ENCODE measurements around the gene CHST5.
"Not testable (repeated sequence)": the region's sequence is repeated elsewhere in the genome, so short reads cannot be mapped to it uniquely, and the experiment has no call there.

CHST5 gene

DNA sequence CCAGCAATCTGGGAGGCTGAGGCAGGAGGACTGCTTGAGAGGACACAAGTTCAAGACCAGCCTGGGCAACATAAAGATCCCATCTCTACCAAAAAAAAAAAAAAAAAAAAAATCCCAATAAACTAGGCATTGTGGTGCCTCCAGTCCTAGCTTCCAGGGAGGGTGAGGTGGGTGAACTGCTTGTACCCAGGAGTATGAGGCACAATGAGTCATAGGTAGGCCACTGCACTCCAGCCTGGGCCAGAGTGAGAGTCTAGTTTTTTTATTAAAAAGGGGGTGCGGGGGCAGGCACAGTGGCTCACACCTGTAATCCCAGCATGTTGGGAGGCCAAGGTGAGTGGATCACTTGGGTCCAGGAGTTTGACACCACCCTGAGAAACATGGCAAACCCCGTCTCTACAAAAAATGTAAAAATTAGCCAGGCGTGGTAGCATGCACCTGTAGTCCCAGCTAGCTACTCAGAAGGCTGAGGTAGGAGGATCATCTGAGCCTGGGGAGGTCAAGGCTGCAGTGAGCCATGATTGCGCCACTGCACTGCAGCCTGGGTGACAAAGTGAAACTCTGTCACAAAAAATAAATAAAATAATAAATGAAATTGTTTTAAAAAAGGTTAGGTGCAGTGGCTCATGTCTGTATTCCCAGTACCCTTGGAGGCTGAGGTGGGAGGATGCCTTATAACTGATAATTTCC, 32.8 kb downstream of the CHST5 start:
- no peak for FAIRE-seq

DNA sequence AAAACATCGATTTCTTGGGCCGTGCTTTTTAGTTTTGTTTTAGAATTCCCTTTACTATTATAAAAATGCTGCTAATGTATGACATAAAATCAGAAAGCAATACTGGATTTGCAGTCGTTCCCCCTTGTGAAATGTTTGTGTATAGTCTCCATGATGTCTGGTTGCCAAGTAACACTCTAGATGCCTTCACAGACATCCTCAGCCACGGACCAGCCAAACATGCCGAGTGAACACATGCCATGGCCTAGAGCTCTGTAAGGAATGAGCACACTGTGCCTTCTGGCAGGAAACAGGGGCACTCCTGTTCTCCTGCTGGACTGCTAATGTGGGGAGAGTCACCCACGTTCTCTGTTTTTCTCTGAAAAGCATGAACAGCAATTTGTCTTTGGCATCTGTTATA, 34.1 kb downstream of the CHST5 start:
- not testable (repeated sequence) for FAIRE-seq

DNA sequence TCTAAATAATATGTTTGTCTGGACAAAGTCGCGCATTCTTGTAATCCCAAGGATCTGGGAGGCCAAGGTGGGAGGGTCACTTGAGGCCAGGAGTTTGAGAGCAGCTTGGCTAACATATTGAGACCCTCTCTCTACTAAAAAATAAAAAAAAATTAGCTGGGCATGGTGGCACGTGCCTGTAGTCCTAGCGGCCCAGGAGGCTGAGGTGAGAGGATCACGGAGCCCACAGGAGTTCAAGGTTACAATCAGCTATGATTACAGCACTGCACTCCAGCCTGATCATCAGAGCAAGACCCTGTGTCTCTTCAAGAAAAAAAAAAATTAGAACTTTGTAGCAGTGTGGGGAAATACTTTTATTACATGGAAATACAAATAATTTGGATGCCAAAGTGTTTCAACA, 34.5 kb downstream of the CHST5 start:
- no peak for FAIRE-seq

DNA sequence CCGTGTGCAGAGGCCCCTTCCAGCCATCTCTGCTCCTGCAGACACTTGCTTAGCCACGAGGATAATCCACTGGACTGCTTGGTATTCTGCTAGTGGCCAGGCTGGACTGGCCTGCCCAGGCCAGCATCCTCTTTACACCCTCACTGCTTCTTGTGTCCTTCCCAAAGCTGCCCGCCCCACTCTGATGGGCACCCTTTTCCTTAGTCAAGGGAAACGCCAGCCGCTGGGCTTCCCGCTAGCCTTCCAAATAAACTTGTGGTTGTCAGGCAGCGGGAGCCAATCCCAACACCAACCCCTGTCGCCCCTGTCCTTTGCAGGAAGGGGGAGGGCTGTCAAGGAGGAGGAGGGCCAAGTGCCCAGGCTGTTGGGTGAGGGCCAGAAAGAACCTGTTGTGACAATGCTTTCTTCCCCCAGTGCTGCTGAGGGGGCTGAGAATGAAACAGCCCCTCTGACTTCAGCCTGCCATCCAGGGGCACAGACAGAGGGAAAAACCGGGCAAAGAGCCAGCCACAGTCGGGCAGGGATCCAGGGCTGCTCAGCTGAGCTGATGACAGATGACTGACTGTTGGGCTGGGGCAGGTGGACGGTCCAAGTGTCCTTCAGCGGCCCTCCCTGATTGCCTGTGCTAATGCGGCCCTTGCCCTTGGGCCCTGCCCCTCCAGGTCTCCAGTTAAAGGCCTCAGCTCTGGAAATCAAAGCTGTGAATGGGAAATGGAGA, 37.1 kb downstream of the CHST5 start:
- FAIRE-seq = not testable (repeated sequence)

DNA sequence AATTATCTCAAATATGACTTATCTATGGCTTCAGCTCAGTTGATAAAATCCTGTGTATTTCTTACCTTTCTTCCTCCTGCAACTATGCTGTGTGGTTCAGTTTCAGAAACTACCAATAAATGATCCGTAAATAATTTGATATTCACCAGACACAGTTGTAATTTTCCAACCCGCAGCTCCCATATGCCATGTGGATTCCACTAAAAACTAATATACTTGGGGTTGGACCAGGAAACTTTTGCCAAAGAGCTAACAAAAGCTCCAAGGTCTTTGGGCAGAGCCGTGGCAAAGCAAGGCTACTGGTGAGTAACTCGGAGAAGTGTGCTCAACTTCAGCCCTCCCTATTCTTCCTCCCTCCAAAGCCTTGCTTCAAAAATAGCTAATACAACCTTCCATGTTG, 38.4 kb downstream of the CHST5 start:
- FAIRE-seq = no peak

DNA sequence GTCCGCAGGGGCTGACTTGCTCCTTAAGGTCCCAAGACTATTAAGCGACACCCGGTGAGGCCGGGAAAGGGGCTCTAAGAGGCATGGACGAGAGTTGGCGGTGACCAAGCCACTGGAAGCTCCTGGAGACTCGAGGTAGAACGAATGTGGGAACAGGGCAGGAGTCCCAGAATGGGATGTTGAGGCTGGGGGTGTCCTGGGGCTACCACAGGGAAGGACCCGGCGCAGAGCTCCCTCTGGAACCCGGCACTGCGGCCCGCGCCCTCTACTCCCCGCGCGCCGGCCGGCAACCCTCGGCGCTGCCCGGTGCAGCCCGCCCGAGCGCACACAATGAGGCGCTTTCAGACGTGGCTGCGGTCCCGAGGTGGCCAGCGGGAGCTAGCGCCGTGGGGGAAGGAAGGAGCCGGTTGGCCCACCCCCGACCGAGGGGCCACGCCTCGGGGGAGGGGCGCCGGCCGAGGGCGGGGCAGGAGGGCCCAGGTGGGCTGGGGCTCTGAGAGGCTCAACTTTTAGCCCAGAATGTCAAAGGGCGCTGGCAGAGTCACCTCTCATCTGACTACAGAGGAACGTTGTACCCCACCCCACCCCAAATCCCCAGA, 40.7 kb downstream of the CHST5 start, which contains the start of gene CHST6:
TSS of gene CHST6 (minus strand) at position 366 of the 599 bp plus-strand sequence. CDS start 15,613 bp downstream, outside the sequence.
- FAIRE-seq = no peak

DNA sequence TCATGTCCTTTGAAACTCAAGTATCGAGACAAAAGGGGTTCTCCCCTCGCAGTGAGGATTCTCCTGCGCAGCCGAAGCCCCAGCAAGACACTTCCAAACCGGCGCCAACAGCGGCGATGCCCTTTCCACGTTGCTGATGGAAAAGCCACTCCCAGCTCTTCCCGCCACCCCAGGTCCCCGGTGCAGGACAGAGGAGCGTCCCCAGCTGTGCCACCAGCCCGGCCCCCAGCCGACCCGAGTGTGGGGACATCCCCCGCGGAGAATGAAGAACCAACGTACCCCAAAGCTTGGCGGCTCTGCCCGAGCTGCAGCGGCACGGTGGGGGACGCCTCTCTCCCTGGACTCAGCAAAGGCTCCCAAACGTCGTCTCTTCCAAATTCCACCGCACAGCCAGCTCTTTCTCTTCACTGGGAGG, 41.2 kb downstream of the CHST5 start:
- FAIRE-seq = no peak

DNA sequence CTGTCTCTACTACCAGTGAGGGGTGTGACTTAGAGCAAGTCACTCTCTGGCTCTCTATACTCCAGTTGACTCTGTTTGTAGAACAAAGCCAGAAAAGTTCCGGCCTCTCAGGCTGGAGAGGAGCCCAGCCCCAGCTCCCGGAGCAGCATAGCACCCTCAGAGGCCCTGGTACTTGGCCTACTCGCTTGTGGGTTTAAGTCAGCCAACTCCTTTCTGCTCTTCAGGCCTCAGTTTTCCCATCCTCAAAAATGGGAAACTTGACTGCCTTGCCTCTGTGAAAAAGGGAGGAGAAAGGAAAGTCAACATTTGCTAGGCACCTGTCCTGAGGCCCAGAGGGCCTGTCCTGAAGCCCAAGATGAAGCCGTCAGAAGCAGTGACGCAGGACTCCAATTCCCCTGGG, 41.7 kb downstream of the CHST5 start:
- no peak for FAIRE-seq

DNA sequence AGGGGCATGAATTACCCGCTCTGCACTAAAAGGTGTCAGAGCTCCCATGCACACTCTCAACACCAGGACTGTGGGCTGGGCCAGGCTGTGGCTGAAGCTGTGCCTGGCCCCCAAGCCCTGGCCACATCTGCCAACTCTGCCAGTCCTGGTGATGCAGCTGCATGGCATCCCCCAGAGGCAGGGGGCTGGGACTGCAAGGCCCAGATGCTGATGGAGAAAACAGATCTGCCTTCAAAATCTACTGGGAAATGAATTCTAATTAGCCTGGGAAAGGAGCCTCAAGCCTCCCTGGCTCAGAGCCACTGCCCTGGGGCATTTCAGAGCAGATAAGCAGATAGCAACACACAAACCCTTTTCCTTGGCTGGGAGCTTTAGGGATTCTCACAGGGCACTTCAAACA, 44.0 kb downstream of the CHST5 start:
- FAIRE-seq = no peak

DNA sequence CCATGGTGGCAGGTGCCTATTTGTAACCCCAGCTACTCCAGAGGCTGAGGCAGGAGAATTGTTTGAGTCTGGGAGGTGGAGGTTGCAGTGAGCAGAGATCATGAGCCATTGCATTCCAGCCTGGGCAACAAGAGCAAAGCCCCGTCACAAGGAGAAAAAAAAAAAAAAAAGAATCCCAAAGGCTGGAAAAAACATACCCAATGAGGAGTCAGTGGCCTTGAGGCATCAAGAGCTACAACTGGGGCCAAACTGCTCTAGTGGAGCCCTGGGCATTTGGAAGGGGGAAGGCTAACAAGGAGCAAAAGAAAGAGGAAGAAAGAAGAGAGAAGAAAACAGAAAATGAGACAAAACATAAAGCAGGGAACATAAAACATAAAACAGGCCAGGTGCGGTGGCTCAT, 47.6 kb downstream of the CHST5 start:
- FAIRE-seq = no peak

DNA sequence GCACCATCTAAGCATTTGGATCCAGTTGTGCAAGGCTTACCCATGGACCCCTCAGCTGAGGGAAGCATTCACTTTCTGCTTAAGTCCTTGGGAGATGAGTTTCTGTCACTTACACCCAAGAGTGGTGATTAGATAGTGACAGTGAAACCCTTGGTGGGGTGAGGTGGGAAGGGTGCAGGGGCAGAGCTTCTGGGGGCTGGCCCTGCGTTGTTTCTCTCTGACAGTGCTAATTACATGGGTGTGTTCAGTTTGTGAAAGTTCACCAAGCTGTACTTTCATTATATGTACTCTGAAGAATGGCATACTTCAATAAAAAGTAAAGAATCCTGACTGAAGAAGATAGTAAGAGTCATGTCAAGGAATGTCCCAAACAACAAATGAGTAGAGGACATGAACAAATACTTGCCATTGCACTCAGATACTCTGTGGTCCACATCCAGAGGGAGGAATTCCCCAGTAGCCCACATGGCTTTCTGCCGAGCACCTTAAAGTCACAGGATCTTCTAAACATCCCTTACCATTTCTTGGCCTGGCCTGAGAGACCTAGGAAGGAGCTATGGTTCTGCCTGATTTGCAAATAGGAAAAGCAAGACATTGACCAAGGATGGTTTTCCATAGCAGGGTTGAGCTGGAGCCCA, 49.1 kb downstream of the CHST5 start:
- FAIRE-seq = no peak

DNA sequence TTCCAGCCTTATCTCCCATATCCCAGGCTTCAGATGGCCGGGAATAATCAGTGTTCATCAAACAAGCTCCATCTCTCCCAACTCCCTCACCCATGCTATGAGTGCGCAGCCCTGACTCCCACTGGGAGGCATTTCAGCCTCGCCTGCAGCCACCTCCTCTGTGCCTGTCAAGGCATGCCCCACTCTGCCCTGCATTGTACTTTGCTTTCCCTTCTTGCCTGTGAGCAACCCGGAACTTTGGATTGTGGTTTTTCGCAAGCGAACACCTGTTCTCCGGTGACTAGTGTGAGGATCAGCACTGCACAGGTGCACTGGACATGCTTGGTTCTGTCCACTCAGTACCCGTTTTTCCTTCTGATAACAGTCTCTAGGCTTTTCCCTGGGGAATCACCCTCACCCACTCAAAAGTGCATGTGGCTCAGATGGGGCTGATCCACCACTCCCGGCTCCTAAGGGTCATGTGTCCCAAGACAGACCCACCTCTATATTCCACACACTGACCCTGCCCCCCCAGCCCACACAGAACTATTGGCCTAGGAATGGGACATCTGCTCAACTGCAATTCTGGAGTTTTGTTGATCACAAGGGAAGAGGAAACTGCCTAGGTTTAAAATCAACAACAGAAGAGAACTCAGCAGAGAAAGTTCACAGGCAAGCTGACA, 49.8 kb downstream of the CHST5 start:
- FAIRE-seq = no peak

DNA sequence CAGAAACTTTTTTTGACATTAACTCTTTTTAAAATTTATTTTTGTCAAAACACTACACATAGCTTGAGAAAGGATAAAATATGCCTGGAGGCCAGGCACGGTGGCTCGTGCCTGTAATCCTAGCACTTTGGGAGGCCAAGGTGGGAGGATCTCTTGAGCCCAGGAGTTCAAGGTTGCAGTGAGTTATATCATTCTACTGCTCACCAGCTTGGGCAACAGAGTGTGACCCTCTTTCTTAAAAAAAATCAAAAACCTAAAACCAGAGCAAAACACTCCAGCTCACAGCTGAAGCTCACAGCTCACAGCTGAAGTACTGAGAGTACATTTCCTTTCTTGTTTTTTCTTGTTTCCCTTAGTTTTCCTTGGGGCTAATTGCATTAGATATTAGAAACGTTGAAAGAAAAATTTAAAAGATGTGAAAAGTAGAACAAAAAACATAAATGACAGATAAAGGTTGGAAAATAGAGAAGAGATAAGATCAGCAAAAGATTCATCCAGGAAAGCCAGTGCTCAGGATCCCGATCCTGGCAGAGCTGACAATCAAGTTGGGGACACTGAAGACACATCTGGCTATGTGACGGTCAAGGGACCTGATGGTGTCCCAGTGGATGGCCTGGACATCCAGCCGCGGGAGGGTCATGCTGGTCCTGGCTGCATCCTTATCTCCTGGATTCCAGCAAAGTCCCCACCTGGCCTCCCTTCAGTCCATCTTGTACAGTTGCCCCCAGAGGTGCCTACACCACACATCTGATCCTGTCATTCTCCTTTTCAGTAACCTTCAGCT, 50.5 kb downstream of the CHST5 start:
- FAIRE-seq = no peak

DNA sequence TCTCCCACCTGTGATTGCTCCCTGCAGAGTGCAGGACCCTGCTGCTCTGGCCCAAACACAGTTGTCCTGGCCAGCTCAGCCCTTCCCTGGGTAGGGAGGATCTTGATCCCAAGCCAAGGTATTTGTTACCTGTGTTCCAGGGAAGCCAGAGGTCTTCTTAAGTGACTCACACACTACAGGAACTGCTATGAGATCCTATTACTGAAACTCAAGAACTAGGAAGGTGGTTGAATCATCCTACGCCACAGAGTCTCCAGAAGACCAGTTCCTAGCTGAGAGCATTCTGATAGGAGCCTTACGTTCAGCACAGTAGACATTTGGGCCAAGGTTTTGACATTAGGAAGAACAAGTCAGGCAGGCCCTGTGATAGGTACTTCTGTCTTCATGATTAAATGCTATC, 52.7 kb downstream of the CHST5 start:
- FAIRE-seq = no peak

DNA sequence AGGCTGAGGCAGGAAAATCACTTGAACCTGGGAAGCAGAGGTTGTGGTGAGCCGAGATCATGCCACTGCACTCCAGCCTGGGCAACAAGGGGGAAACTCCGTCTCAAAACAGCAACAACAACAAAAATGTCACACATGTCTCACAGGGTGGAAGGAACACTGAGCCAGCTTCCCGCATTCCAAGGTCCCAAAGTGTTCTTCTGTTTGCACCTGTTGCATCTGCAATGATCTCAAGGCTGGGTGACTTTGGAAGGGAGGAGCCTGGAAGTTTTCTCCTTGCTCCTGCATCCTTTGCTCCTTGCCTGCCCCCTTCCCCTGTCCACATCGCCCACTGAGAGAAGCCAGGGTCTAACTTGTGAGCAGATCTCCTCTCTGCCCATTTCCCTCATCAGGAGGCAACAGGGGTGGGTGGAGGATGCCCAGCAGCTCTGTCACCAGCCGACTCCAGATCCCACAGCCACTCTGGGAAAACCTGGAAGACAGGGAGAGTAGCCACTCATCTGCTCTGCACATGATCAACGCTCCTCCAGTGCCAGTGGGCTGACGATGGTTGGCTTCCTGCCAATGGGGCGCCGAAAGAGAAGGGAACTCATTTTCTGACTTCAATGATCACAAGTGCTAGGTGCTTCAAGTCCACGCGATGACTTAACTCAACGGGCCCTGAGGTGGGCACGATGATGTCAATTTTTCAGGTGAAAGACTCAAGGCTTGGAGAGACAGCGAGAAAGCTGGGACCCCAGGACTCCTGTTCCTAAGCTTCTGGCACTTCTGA, 53.3 kb downstream of the CHST5 start:
- no peak for FAIRE-seq

DNA sequence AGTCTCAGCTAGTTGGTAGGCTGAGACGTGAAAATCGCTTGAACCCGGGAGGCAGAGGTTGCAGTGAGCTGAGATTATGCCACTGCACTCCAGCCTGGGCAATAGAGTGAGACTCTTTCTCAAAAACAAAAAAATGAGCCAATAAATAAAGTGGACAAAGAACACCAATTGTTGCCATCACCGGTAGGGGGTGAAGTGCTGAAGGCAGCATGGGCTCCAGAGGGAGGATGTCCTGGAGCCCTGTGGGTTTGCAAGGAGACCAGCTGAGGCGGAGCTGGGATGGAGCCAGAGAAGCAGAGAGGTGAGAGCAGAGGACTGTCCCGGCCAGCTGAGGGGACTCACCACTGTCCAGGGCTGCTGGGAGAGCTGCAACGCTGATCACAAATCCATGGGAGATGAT, 54.4 kb downstream of the CHST5 start:
- no peak for FAIRE-seq

DNA sequence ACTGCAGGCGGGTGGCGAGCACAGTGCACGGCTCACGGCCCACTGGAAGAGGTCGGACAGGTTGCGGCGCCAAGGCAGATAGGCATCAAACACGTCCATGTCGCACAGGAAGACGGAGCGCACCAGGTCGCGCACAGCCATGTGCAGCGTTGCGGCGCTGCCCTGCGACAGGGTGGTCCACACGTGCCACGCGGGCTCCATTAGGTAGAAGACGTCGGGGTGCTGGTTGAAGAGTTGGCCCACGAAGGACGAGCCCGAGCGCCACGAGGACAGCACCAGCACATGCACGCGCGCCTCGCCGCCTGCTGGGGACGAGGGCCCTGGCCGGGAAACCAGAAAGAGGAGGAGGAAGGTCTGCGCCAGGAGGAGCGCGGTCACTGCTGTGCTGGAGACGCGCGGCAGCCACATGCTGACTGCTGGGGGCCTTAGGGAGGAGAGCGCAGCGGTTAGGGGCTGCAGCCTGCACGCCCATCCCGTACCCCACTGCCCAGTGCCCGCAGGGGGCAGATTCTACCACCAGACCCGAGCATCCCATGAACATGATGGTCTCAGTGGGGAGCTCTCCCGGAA, 56.4 kb downstream of the CHST5 start:
- no peak for FAIRE-seq

Measured in A204.1 (cell line).